Retinal pigment epithelial cell (primary cell): ENCODE data around the gene GIPC2.
A peak's percentile ranks its signal among the peaks of the same experiment; 100 is the strongest.

ENCODE experiments used
- DNase-seq: peaks from one replicate; pipeline ENCODE4 v3.0.0-alpha.2; 2010; ENCODE audit warnings: low read depth
- H3K4me3 ChIP-seq: 2 replicates; pipeline ENCODE4 v1.5.1; 2011; ENCODE audit warnings: mild to moderate bottlenecking, low read length, control low read depth, moderate library complexity
- TF ChIP-seq, protein P1 (sequence below): conservative IDR thresholded peaks from 2 replicates; pipeline ENCODE4 v1.5.1; 2011; ENCODE audit warnings: low read depth, low read length, control low read depth, inconsistent platforms

Gene GIPC2

DNA sequence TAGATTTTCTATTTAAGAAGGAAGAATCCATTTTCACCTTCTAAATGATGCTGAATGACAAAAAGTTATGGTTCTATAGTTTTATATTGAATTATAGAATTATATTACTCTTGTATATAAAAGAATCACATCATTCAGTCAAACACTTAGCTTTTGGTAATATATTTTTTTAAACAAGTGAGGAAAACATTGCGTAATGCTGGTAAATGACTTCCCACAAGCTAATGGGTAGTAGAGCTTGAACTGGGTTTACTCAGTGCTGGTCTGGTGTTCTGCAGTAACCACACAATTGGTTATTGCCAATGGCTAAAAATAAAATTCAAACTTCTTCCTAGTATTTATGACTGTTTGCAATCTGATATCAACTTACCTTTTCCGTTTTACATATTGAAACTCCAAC is 10.6 kb upstream of the GIPC2 start:
- TF ChIP-seq, protein P1, sequence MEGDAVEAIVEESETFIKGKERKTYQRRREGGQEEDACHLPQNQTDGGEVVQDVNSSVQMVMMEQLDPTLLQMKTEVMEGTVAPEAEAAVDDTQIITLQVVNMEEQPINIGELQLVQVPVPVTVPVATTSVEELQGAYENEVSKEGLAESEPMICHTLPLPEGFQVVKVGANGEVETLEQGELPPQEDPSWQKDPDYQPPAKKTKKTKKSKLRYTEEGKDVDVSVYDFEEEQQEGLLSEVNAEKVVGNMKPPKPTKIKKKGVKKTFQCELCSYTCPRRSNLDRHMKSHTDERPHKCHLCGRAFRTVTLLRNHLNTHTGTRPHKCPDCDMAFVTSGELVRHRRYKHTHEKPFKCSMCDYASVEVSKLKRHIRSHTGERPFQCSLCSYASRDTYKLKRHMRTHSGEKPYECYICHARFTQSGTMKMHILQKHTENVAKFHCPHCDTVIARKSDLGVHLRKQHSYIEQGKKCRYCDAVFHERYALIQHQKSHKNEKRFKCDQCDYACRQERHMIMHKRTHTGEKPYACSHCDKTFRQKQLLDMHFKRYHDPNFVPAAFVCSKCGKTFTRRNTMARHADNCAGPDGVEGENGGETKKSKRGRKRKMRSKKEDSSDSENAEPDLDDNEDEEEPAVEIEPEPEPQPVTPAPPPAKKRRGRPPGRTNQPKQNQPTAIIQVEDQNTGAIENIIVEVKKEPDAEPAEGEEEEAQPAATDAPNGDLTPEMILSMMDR = no peak
- H3K4me3 ChIP-seq = no peak overlapping the region

GRCh38 chr1:78036450-78036849 is 9.3 kb upstream of the GIPC2 start:
- no peak for DNase-seq
- TF ChIP-seq, protein P1 = no peak
- H3K4me3 ChIP-seq = no peak overlapping the region

More for the DNA sequence above, 10.6 kb upstream of the GIPC2 start:
- DNase-seq = no peak

DNA sequence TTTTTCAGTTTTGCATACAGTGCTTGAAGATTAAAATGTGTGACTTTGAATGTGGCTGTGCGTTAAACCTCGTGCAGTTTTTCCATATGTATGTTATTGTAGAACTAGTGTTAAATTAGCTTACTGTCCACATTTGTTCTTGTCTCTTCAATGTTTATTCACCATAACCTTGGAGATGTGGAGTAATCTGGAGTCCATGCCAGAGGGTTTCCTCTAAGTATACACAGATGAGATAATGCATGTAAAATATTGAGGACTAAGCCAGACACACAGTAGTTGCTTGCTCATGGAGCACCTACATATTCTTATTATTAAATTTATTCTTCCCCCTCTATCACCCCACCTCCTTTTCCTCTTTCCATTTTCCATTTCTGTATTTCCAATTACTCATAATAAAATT is 7.7 kb upstream of the GIPC2 start:
- TF ChIP-seq, protein P1 = no peak
- no peak for DNase-seq

GRCh38 chr1:78038491-78038939 is 7.3 kb upstream of the GIPC2 start:
- no peak for DNase-seq
- TF ChIP-seq, protein P1 = no peak
- no peak overlapping the region for H3K4me3 ChIP-seq

More for the DNA sequence above, 7.7 kb upstream of the GIPC2 start:
- no peak overlapping the region for H3K4me3 ChIP-seq

DNA sequence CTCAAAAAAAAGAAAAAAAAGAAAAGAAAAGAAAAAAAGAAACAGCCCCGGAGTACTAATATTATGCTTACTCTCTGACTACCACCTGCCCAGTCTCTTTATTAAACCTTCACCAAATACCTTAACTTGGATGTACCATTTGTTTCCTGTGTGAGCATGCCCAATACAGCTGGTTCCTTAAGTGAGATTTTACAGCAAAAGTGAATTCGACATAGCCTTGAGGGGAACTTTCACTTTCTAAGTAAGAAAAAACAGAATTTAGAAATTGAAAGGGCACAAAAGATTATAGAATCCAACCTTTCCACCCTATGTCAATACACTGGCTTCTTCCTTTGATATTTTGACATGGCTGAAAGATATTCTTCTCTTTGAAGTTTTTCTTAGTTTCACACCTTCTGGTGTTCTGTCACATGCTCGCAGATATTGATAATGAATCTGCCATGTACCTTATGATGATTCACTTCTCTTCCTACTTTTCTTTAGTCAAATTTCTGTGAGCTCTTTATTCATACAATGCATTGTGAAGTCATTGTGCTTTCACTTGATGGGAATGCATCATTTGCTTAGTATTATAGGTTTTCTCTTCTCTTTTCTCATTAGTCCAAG is 5.2 kb upstream of the GIPC2 start:
- TF ChIP-seq, protein P1 = no peak
- no peak for DNase-seq
- no peak overlapping the region for H3K4me3 ChIP-seq

DNA sequence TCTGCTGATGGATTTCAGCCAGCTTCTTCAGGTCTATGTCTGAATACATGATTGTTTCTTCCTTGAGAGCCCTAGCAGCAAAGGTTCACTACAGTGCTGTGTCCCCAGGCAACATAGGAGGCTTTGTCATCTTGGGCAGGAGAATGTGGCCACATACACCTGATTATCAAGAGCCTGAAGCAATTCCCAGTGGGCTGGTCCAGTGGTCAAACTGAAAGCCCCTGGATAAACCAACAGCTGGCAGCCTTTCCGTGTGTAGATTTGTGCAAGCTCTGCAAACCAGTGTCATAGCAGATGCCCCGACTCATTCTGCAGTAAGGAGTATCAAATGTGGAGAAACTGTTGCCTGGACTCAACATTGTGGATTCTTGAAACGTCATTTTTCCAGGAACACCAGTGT is 2.3 kb upstream of the GIPC2 start:
- H3K4me3 ChIP-seq = no peak overlapping the region
- no peak for DNase-seq
- TF ChIP-seq, protein P1 = no peak

- DNase-seq = no peak
These were observed 787 bp upstream of the GIPC2 start for GRCh38 chr1:78044796-78045562.

More at GRCh38 chr1:78044796-78045562, 787 bp upstream of the GIPC2 start:
- TF ChIP-seq, protein P1 = no peak
- peak overlapping the region; percentile 49 for H3K4me3 ChIP-seq
